Hematopoietic multipotent progenitor cell treated with erythropoietin and hydrocortisone succinate and interleukin-3 and kit ligand, for 17 days (in vitro differentiated cells): ENCODE measurements around the gene FBLN1.
"Not testable (repeated sequence)": the region's sequence is repeated elsewhere in the genome, so short reads cannot be mapped to it uniquely, and the experiment has no call there.

Source experiments
- DNase-seq: peaks from one replicate; pipeline ENCODE4 v3.0.0-alpha.2; 2015; ENCODE audit warnings: low spot score

Gene FBLN1

GRCh38 chr22:45612940-45613339 lies 110.3 kb downstream of the FBLN1 start:
- no peak for DNase-seq

GRCh38 chr22:45615364-45615763 lies 112.7 kb downstream of the FBLN1 start:
- no peak for DNase-seq

DNA sequence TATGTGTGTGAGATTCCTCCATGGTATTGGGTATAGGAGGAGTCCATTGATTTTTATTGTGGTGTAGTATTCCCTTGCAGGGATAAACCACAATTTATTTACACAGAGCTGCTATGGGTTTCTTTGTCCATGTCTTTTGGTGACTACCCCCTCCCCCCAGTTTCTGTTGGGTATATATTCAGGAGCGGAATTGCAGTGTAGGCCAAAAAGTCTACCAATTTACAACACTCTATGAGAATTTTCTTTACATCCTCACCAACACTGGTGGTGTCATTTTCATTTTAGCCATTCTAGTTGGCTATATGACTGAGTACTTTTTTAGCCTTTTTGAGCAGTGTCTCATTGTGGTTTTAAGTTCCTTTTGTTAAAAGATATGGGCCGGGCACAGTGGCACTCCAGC lies 113.7 kb downstream of the FBLN1 start:
- DNase-seq, result no peak

GRCh38 chr22:45617948-45618347 lies 115.3 kb downstream of the FBLN1 start:
- no peak for DNase-seq

DNA sequence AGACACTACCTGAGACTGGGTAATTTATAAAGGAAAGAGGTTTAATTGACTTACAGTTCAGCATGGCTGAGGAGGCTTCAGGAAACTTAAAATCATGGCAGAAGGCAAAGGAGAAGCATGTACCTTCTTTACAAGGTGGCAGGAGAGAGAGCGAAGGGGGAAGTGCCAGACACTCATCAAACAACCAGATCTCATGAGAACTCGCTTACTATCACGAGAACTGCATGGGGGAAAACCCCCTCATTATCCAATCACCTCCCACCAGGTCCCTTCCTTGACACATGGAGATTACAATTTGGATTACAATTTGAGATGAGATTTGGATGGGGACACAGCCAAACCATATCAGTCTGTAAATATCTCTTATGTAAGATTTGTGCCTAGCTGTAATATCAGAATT lies 118.0 kb downstream of the FBLN1 start:
- DNase-seq, result no peak

DNA sequence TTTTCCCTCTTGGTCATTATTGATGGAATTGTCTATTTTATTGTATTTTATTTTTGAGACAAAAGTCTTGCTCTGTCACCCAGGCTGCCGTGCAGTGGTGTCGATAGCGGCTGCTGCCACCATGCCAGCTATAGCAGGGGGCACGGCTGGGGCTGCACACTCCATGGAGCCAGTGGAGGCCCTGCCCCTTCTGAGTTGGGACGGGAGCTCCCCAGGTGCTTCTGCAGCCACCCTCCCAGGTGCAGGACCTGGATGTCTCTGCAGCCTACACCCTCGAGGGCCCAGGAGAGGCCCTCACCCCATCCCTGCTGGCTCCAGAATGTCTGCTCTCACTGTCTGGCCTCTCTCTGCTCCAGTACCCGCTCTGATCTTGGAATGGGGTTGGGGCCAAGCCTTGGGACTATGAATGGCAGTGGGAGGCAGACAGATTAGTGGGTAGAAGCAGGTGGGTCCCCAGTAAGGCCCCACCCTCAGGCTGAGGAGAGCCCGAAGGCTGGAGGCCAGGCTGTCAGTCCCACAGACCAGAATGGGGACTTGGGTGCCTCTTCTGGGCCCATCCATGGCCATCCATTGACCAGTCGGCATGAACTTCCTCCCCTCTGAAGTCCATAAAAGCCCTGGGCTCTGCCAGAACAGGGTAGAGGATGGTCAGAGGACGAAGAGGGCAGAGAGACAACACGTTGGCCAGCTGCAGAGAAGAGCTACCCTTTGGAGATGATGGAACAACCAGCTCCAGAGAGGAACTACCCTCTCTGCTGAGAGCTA lies 119.3 kb downstream of the FBLN1 start:
- no peak for DNase-seq

- not testable (repeated sequence) for DNase-seq
These were observed 120.9 kb downstream of the FBLN1 start for GRCh38 chr22:45623464-45624145.

DNA sequence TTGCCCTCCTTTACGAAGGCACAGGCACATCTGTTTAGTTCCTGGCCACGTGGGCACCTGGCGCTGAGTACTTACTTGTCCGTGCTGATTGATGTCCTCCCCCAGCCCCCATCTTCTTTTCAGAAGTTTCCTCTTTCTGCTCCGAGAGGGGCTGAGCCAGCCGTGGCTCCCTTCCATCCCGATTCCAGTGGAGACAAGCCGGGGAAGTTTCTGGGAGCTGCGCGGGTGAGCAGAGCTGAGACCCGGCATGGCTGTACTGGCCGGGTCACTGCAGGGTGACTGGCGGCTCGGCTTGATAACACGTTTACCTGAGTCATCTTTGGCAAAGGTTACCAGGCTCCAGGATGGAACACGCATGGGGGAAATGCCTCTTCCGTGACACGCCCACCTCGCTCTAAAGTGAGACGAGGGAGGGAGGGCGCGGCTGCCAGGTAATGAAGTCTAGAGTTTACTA lies 123.5 kb downstream of the FBLN1 start:
- no peak for DNase-seq

DNA sequence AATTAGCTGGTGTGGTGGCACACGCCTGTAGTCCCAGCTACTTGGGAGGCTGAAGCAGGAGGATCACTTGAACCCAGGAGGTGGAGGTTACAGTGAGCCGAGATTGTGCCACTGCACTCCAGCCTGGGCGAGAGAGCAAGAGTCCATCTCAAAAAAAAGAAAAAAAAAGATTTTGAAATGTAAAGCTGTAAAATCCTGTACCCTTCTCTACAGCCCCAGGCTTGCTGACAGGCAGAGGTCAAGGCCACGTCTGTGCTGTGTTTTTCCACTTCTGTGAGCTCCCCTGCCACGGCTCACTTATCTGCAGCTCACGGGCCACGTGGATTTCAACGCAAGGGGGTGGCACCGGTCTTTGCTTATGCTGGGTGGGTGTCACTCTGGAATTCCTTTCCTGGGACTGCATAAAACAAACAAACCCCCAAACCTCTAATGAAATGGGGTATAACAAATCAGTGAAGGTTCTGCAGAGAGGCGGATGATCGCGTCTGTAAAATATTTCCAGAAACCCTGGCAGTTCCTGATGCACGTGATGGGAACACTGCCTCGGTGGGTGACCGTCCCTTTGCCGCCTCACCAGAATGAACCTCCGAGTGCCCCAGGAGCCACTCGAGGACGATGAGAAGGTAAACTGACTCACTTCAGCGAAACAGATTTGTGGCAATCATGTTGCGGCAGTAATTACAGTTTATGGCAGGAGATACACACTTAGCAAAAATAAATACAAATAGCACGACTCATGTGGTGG lies 125.0 kb downstream of the FBLN1 start:
- DNase-seq, result no peak

GRCh38 chr22:45628515-45628914 lies 125.8 kb downstream of the FBLN1 start:
- no peak for DNase-seq

GRCh38 chr22:45629469-45630089 lies 126.9 kb downstream of the FBLN1 start:
- no peak for DNase-seq

DNA sequence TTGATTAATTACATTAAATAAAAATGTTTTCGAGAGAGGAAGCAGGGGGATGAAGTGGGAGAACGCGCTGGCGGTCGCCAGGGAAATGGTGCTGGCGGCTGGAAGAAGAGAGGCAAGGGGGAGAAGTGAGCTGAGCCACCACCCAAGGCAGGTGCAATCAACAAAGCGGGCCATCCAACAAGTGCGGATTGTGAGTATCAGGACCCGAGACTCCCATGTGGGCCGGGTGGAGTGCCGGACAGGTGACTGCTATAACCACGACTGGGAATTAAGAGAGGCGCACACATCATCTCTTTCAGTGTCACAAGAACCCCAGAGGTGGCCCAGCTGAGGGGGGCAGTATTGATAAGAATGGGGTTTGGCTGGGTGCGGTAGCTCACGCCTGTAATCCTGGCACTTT lies 127.8 kb downstream of the FBLN1 start:
- no peak for DNase-seq

GRCh38 chr22:45631140-45631840 lies 128.6 kb downstream of the FBLN1 start:
- no peak for DNase-seq

DNA sequence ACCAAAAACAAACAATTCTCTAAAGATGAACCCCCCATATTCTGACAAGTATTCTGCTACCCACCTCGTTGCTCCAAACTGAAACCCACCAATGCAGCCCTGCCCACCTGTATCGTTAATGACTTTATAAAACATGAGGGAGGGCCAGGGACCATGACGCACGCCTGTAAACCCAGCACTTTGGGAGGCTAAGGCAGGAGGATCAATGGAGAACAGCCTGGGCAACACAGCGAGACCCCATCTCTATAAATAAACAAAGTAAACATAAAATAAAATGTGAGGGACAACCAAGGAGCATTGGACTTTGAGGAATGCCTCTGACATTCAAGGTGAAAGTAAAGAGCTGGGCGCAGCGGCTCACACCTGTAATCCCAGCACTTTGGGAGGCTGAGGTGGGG lies 129.2 kb downstream of the FBLN1 start:
- DNase-seq, result no peak

DNA sequence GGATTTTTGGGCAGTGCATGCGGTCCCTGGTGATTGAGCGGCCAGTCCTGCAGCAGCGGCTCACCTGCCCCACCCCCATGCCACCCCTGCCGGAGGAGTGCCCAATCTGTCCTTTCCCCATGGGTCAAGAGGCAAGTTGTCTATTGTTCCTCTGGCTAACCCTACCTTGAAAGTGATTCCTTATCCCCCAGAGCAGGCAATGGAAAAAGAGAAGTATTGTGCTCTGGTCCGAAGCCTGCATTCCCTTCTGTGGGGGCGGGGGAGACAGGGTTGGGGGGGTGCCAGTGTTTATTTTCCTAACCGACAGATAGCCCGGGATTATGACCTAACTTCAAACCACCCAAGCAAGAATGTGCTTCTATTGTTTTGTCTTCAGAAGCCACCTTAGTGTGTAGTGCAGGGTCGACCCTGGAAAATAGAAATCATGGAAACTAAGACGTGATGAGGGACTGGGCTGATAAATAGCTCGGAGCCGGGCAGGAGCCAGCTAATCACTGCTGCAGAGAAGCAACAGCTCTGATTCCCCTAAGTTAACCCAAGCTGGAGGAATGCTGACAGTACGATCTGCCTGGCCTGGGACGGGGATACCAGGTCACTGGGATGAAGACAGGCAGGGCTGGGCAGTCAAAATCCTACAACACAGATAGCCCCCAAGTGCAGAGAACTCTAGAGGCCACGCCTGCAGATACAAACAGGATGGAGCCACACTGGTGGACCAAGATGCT lies 130.3 kb downstream of the FBLN1 start:
- DNase-seq, result no peak

- no peak for DNase-seq
These were observed 134.0 kb downstream of the FBLN1 start for GRCh38 chr22:45636683-45637082.

- no peak for DNase-seq
These were observed 135.5 kb downstream of the FBLN1 start for GRCh38 chr22:45638197-45638596.

GRCh38 chr22:45638834-45639746 lies 136.4 kb downstream of the FBLN1 start:
- no peak for DNase-seq

DNA sequence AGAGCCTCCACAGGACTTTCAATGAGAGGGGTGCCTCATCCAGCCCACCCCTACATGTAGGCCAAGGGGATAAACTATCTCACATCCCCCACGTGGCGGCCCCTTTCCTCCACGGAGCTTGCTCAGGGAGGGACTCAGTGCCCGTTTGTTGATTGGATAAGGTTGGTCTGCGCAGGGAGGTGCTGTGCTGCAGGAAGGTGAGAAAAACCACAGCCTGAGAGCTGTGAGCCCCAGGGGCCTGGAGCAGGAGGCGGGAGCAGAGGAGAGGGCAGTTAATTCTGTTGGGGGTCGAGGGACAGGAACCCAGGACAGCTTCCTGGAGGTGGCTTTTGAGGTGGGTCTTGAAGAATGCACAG lies 137.0 kb downstream of the FBLN1 start:
- no peak for DNase-seq

- no peak for DNase-seq
These were observed 137.7 kb downstream of the FBLN1 start for GRCh38 chr22:45640291-45640940.
